HTERT RPE-1 (cell line): Measurements from ENCODE around the gene FOXJ1.

Source experiments
- in situ Hi-C: fragments of 300-500 bp; cut with MboI; formaldehyde crosslinking; loops from 4 replicates; pipeline ENCODE4 v1.14.3; 2020; ENCODE audit warnings: low sequenced_read_pairs

FOXJ1 gene

GRCh38 chr17:76142039-76142584, 1.1 kb upstream of the FOXJ1 start:
- in situ Hi-C loops: no loop called here

DNA sequence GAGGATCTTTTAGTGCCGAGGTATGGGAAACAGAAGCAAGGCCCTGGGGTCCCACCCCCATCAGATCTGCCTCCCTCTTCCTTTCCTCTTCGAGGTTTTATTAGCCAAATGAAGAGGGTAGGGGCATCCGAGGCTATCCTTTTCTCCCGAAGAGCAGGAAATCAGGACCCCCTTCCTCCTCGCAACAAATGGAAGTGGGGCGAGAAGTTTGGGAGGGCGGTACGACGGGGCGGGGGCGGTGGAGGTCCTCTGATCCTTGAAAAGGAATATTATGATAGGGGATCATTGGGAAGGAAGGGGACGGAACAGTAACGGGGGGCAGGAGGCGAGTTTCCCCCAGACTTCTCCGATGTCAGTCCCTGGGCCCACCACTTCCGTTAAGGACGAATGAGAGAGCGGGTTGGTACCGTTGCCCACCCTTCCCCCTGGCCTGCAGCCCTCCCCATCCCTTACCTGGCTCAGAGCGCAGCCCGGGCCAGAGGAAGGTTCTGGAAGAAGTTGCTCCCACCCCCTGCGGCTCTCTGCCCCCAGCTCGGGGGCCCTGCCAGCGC, 309 bp downstream of the FOXJ1 start:
- in situ Hi-C loops: no loop called here

GRCh38 chr17:76139801-76140660, 1.0 kb downstream of the FOXJ1 start:
- in situ Hi-C loops: no loop called here

DNA sequence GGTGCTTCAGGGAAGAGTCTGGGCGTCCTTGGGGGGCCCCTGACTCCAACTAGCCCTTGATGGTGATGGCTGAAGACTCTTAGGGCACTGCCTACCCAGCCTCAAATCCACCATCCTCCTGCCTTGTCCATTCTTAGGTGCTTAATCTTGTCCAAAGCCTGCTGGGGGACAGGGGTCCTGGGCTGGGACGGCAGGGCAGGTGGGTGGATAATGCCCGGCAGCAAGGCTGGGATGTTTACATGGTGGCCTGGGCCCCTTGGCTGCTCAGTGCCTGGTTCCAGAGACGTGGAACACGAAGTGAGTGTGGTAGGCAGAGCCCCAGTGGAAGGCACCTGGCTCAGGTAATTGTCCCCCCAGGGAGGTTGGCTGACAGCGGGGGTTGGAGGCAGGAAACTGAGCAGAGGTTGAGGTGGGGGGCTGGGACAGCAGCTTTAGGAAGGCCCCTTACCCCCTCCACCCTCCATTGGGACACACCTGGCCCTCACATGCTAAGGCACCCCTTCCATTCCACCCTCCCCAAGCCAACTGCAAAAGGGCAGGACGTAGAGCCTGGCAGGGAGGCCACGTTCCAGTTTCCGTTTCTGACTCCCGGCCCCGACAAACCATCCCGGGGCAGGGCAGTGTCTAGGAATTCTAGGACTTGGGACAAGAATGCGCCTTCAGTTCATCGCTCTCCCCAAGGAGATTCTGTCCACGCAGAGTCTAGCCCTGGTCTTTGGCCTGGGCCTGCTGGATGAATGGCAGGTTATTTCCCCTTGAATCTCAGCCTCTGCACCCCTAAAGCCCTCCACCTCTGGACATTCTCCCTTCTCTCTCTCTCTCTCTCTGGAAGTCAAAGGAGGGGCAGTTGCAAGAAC, 1.9 kb downstream of the FOXJ1 start:
- in situ Hi-C loops: no loop called here

DNA sequence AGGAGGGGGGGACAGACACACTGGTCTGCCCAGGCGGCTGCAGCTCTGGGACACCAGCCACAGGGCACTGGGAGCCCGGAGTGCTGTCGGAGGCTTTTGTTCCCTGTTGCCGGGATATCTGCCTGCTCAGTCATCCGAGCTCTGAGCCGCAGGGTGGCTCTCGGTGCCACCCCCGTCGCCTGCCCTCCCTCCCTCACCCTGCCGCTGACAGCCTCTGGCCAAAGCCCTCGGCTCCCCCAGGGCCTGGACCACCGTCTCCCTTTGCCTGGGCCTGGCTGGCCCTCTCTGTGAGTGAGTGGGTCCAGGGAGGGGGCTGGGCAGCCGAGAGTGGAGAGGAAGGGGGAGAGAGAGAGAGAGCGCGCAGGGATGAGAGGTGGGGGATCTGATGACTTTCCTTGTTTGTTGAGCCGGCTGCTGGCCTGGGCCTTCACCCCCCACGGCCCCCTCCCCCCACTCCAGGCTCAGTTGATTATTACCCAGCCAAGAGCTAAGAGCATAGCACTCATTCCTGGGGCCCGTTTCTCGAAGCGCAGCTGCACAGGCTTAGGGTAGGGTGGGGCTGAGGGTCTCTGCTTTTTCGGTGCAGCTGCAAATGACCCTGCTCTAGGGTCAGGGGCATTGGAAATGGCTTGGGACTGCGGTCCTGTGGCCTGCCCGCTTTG, 2.7 kb downstream of the FOXJ1 start:
- in situ Hi-C loops: no loop called here

DNA sequence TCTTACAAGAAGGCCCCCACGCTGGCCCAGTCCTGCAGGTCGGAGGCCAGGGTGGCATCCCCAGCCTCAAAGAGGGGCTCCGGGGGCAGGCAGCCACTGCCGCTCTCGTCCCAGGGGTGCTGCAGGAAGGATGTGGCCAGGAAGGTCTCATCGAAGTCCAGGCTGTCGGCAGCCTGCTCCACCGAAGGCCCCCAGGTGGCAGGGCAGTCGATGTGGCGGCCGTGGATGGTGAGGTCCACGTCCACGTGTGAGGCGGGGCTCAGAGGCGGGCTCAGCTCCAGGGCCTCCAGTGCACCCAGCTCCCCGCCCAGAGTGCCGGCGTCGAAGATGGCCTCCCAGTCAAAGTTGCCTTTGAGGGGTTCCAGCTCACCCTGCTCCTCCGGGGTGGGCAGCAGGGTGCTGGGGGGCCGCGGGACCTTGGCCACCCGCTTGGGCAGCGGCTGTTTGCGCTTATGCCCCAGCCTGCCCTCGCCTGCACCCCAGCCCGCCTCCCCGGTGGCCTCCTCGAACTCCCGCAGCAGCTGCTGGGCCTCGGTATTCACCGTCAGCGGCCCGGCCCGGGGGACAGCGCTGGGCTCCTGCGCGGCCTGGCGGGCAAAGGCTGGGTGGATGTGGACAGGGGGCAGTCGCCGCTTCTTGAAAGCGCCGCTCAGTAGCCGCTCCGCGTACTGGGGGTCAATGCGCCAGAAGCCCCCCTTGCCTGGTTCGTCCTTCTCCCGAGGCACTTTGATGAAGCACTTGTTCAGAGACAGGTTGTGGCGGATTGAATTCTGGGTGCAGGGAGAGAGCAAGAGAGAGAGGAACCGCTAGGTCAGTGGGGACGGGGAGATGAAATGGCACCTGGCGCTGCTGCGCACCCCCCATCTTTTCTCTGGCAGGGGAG, 3.5 kb downstream of the FOXJ1 start:
- in situ Hi-C loops: no loop called here

DNA sequence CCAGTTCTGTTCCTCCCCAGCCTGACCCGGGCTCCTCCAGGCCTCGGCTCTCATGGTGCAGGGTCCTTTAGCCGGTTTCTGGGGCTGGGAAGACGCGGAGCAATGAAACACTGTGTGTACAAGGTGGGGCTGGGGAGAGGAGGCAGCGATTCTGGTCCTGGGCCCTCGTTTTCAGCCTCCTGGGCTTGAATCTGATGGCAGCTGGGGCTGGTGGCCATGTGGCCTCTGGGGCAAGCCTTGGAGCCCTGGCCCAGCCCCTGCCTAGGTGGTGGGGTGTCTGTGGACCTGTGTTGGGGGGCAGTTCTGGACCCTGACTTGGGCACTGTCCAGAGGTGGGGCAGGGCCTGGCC, 4.1 kb downstream of the FOXJ1 start:
- in situ Hi-C loops: no loop called here

DNA sequence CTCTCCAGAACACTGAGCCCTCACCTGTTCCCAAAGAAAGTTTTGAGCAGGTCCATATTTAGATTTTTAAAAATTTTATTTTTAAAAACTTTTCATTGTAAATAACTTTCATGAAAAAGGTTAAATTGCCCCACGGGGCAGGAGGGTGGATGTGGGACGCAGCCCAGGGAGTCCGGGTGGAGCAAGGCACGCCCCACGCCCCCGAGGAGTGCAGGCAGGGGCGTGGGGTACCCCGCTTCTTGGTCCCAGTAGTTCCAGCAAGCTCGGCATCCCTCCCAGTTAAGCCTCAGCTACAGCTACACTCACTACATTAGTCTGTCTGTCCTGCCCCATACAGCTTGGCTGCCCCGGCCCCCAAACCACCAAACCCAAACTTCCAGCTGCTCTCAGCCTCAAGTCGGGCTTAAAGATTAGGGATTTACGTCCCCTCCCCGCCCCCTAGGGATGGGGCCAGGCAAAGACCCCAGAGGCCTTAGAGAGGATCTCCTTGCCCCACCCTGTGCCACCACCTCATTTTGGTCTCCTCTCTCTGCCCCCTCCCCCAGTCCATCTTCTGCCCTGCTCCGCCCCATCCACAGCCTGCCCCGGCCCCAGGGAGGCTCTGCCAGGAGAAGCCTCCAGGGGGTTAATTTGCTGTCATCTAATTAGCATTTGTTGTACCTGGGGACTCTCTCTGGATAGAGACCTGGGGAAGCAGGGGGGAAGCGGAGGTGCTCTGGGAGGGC, 4.6 kb downstream of the FOXJ1 start:
- in situ Hi-C loops: no loop called here

DNA sequence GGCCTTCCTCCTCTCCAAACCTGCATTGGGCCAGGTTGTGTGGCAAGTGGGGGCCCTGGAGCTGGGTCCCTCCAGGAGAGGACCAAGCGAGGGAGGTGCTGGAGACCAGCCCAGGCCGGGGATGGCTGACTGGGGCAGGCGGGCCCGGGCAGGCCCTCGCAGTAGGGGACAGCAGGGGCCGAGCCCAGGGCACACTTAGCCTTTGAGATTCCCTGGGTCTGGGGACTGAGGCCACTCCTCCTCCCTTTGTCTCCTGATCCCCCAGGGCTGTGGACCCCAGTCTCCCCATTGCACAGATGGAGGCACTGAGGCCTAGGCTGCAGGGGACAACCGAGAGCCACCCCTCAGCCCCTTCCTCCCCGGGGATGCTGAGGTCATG, 5.2 kb downstream of the FOXJ1 start:
- in situ Hi-C loops: no loop called here

DNA sequence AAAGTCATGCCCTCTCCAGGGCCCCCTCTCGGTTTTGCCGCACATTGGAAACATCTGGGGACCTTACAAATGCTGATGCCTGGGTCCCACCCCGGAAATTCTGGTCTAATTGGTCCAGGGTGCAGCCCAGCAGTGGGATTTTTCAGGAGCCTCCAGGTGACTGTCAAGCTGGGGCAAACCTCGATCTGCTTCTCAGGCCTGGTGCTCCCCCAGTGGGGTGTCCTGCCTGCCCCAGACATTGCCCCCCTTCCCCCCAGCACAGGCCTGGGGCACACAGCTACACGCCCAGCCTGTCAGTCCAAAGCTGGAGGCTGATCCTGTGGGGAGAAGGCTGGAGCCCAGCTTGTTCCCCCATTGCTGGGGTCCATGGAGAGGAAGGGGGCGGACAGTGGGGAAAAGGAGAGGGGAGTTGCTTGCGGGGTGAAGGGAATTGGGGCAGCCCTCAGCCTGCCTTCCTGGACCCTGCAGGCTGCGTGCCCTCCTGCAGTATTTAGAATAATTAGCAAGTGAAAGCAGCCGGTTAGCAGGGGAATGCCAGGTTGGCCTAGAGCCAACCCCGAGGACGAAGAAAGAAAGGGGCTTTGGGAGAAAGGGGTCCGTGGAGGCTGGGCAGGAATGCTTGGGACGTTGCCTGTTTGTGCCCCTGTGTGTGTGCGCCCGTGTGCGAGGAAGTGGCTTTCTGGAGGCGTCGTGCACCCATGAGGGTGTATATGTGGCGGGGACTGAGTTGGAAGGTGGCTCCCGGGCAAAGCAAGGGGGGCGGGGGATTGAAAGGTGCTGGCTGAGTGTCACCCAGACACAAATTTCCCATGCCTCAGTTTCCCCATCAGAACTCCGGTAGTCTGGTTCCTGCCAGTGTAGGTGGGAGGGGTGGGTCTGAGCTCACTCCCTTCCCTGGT, 5.9 kb downstream of the FOXJ1 start:
- in situ Hi-C loops: no loop called here

GRCh38 chr17:76132574-76133338, 8.3 kb downstream of the FOXJ1 start:
- in situ Hi-C loops: no loop called here

DNA sequence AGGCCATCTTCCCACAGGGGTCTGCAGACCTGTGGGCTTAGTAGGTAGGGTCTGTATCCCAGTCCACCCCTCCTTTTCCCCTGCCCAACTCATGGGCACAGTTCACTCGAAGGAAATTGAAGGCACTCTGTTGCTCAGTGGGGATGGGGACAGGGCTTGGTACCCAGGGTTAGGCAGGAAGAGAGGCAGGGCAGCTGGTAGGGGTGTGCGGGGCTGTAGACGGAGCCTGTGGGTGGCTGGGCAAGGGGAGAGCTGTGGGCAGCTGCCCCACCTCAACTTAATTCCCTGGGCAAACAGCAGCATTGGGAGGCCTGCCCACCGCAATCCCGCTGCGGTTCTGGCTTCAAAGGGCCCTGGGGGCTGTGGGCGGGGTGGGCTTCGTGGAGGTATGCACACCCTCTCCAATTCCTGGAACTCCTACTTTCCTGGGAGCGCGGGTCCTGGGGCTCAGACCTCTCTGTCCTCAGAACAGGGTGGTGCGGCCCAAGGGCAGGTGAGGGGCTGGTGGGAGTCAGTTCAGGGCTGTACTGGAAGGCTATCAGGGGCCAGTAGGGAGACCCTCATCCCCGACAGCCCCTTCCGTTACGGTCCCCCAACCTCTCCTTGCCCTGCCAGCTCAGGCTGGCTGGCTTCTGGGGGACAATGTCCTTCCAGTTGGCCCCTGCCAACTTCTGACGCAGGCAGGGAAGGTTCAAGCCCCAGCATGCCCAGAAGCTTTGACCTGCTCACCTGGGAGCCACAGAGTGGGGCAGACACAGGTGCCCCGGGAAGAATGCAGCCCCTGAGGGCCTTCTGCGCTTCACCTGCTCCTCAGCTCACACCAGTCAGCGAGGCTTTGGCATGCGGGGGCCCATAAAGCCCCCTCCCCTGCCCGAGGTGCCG, 9.1 kb downstream of the FOXJ1 start:
- in situ Hi-C loops: no loop called here

DNA sequence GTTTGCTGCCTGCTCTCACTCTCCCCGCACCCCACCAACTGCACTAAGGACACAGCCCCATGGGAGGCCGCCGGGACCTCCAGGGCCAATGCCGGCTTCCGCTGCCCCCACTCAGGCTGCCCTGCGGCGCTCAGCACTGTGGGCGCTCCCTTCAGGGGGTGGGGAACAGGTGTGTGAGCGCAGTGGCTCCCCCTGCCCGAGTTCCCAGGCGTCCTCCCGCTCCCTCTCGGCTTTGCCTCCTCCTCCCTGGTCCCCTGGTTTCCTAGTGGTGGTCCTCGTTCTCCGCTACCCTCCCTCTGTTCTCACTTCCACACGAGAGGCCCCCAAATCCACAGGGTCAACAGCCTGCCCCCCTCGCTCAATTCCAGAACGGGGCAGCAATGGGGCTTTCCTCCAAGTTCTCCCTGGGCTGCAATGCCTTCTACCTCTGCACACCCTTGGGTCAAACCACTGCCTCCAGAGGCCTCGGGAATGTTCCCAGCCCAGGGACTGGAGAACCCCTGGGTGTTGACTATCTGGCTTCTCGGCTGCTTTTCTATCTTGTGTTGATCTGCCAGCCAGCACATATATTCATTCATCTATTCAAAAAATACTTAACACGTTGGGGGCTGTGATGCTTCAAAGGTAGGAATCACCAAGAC, 9.9 kb downstream of the FOXJ1 start:
- in situ Hi-C loops: no loop called here

DNA sequence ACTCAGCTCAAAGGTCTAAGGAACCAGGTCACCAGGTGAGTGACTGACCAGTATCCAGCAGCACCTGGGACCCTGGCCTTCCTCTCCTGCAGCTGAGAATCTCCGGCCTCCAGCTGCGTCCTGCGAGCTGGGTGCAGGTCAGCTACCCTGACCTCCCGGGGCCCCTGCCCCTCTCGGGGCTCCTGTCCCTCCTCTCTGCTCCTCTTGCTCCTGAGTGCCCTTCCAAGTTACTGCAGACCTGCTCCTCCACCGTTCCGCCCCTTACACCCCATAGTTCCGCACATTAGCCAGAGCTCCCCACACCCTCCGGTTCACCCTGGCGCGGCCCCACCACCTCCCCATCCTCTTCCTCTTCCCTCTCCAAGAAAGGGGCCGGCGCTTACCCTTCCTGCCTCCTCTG, 10.6 kb downstream of the FOXJ1 start:
- in situ Hi-C loops: no loop called here

GRCh38 chr17:76125922-76126321, 15.1 kb downstream of the FOXJ1 start:
- in situ Hi-C loops: no loop called here

- in situ Hi-C loops: no loop called here
Observed at GRCh38 chr17:76125391-76125675, 15.7 kb downstream of the FOXJ1 start.
